IMR-90 (cell line): ENCODE data around the gene SRPK3. TPM values are rescaled to one million over a fixed set of nuclear protein-coding genes. Genes with fewer than 3 reads are reported as not detected.
A peak's percentile ranks its signal among the peaks of the same experiment; 100 is the strongest.

ENCODE experiments used
- ATAC-seq: fragments of 200-7000 bp; cut with Tn5 transposase; 2 replicates; pipeline ENCODE4 v1.9.1; 2020; ENCODE audit warnings: low read depth, mild to moderate bottlenecking, moderate library complexity
- BruUV-seq: library from RNA; stranded (reverse); fragments of 400-500 nt; replicated peaks from 2 replicates; lab custom pipeline; 2021; lab: Mats Ljungman, UMichigan
- CTCF ChIA-PET: fragments of 300-600 bp; formaldehyde crosslinking; extraction: SDS; loops from one replicate; lab custom pipeline; 2021; ENCODE audit warnings: antibody characterized with exemption; lab: Yijun Ruan, JAX
- POLR2A ChIA-PET: fragments of 300-600 bp; sonication (Branson Sonifier 250); formaldehyde crosslinking; loops from one replicate; lab custom pipeline; 2022; ENCODE audit warnings: antibody characterized with exemption; ENCODE audit not compliant: unreplicated experiment; lab: Charles Lee
- DNase-seq: peaks from one replicate; pipeline ENCODE4 v3.0.0; 2013
- H2AFZ ChIP-seq: replicated peaks from 2 replicates; pipeline ENCODE3; 2013; ENCODE audit warnings: low read length, mild to moderate bottlenecking; ENCODE audit not compliant: poor library complexity
- H2AK5ac ChIP-seq: 2 replicates; pipeline ENCODE4 v1.6.1; 2013; ENCODE audit warnings: low read depth, low read length, inconsistent platforms
- H2AK9ac ChIP-seq: replicated peaks from 2 replicates; pipeline ENCODE3; 2013; ENCODE audit warnings: mild to moderate bottlenecking, low read depth, low read length, moderate library complexity; ENCODE audit not compliant: poor library complexity
- H2BK120ac ChIP-seq: 2 replicates; pipeline ENCODE4 v1.6.1; 2013; ENCODE audit warnings: low read depth, low read length, inconsistent platforms
- H2BK15ac ChIP-seq: 3 replicates; pipeline ENCODE4 v1.6.1; 2013; ENCODE audit warnings: low read depth, low read length, inconsistent platforms
- H2BK20ac ChIP-seq: 2 replicates; pipeline ENCODE4 v1.6.1; 2013; ENCODE audit warnings: low read depth, mild to moderate bottlenecking, inconsistent platforms, low read length, moderate library complexity
- H2BK5ac ChIP-seq: 2 replicates; pipeline ENCODE4 v1.6.1; 2013; ENCODE audit warnings: mild to moderate bottlenecking, low read depth, low read length, inconsistent platforms; ENCODE audit not compliant: poor library complexity, severe bottlenecking
- H3K14ac ChIP-seq: replicated peaks from 2 replicates; pipeline ENCODE4 v1.6.1; 2013; ENCODE audit warnings: low read depth, low read length, inconsistent platforms
- H3K18ac ChIP-seq: 2 replicates; pipeline ENCODE4 v1.6.1; 2013; ENCODE audit warnings: low read depth, low read length, control low read depth
- H3K23ac ChIP-seq: 2 replicates; pipeline ENCODE4 v1.6.1; 2013; ENCODE audit warnings: low read depth, low read length, inconsistent platforms
- H3K27ac ChIP-seq: 2 replicates; pipeline ENCODE4 v1.5.1; 2013; ENCODE audit warnings: mild to moderate bottlenecking, control low read depth, low read length; ENCODE audit not compliant: insufficient read depth
- H3K27me3 ChIP-seq: 2 replicates; pipeline ENCODE4 v1.6.1; 2013; ENCODE audit warnings: low read length; ENCODE audit not compliant: control insufficient read depth, insufficient read depth
- H3K36me3 ChIP-seq: 2 replicates; pipeline ENCODE4 v1.6.1; 2013; ENCODE audit warnings: low read length, mixed read lengths; ENCODE audit not compliant: control insufficient read depth, insufficient read depth
- H3K4ac ChIP-seq: 2 replicates; pipeline ENCODE4 v1.6.1; 2013; ENCODE audit warnings: low read depth, low read length, inconsistent platforms
- H3K4me1 ChIP-seq: 2 replicates; pipeline ENCODE4 v1.6.1; 2013; ENCODE audit warnings: low read length, mixed read lengths; ENCODE audit not compliant: control insufficient read depth, insufficient read depth
- H3K4me2 ChIP-seq: 2 replicates; pipeline ENCODE4 v1.6.1; 2013; ENCODE audit warnings: low read depth, mild to moderate bottlenecking, control low read depth, low read length, moderate library complexity
- H3K4me3 ChIP-seq: 2 replicates; pipeline ENCODE4 v1.5.1; 2013; ENCODE audit warnings: low read depth, mild to moderate bottlenecking, control low read depth, low read length, moderate library complexity; ENCODE audit not compliant: insufficient read depth
- H3K56ac ChIP-seq: 2 replicates; pipeline ENCODE4 v1.6.1; 2013; ENCODE audit warnings: low read length, inconsistent platforms; ENCODE audit not compliant: insufficient read depth; ENCODE audit errors: extremely low read depth
- H3K79me1 ChIP-seq, 2 experiments: 2 replicates each; pipeline ENCODE4 v1.6.1; 2013; ENCODE audit warnings: low read length in 2 of 2, inconsistent platforms in 1 of 2, low read depth in 1 of 2
- H3K9ac ChIP-seq: 2 replicates; pipeline ENCODE4 v1.6.1; 2013; ENCODE audit warnings: low read depth, low read length, control low read depth
- H3K9me1 ChIP-seq: 2 replicates; pipeline ENCODE4 v1.6.1; 2013; ENCODE audit warnings: low read length, inconsistent platforms; ENCODE audit not compliant: insufficient read depth
- H3K9me3 ChIP-seq: 2 replicates; pipeline ENCODE4 v1.6.1; 2013; ENCODE audit warnings: low read length; ENCODE audit not compliant: control insufficient read depth, insufficient read depth
- H4K20me1 ChIP-seq: 2 replicates; pipeline ENCODE4 v1.6.1; 2013; ENCODE audit warnings: low read length, inconsistent platforms; ENCODE audit not compliant: insufficient read depth
- H4K5ac ChIP-seq: 2 replicates; pipeline ENCODE4 v1.6.1; 2013; ENCODE audit warnings: mild to moderate bottlenecking, low read depth, low read length, control low read depth
- H4K8ac ChIP-seq, 2 experiments: 2 replicates each; pipeline ENCODE4 v1.6.1; 2013; ENCODE audit warnings: low read depth in 2 of 2, low read length in 2 of 2, control low read depth in 1 of 2, inconsistent platforms in 1 of 2
- H4K91ac ChIP-seq: 2 replicates; pipeline ENCODE4 v1.6.1; 2013; ENCODE audit warnings: low read depth, low read length, inconsistent platforms; ENCODE audit not compliant: insufficient read depth
- FOS ChIP-seq: fragments of 150-350 bp; IDR thresholded peaks from 2 replicates; pipeline ENCODE4 v1.6.1; 2016; ENCODE audit warnings: low read depth, low read length
- RCOR1 ChIP-seq: IDR thresholded peaks from 2 replicates; pipeline ENCODE4 v1.6.1; 2012; ENCODE audit warnings: mild to moderate bottlenecking, low read length, improper control_type of control experiment; ENCODE audit not compliant: insufficient replicate concordance
- WGBS, 2 experiments: methylation state at CpG; one replicate each; pipeline versions ENCODE4 v1.1.5 to v1.1.7; 2013; ENCODE audit warnings: missing lambda C conversion rate in 2 of 2; ENCODE audit not compliant: insufficient read length in 1 of 2; ENCODE audit errors: extremely low coverage in 2 of 2; 5-methylcytosine and 5-hydroxymethylcytosine counted together
- dilution Hi-C: fragments of 300-500 bp; cut with HindIII; formaldehyde crosslinking; loops from one replicate; pipeline ENCODE4 v1.14.3; 2018; ENCODE audit warnings: low sequenced_read_pairs; ENCODE audit not compliant: unreplicated experiment
- in situ Hi-C: fragments of 300-500 bp; cut with MboI; formaldehyde crosslinking; loops from 3 replicates; pipeline ENCODE4 v1.14.3; 2019; ENCODE audit warnings: low sequenced_read_pairs, inconsistent platforms, mixed read lengths
- intact Hi-C: fragments of 100-400 bp; cut with micrococcal nuclease; formaldehyde crosslinking; loops from 2 replicates; pipeline ENCODE4 v1.10.0; 2022
- polyA plus RNA-seq, 3 experiments: library from polyadenylated mRNA; depleted of rRNA; stranded (reverse); fragments of >200 nt; gene quantifications; 2 replicates each; pipeline ENCODE4 v1.2.3, GENCODE V29; 2012; ENCODE audit warnings: low replicate concordance in 1 of 3
- total RNA-seq: library from RNA; depleted of rRNA; stranded (reverse); fragments of >200 nt; gene quantifications from 2 replicates; pipeline ENCODE4 v1.2.3, GENCODE V29; 2012

Gene SRPK3
- total and polyA plus RNA-seq, 2 of the 4 experiments (the other 2 are of a cell fraction), result 0.36 to 0.70 TPM

DNA sequence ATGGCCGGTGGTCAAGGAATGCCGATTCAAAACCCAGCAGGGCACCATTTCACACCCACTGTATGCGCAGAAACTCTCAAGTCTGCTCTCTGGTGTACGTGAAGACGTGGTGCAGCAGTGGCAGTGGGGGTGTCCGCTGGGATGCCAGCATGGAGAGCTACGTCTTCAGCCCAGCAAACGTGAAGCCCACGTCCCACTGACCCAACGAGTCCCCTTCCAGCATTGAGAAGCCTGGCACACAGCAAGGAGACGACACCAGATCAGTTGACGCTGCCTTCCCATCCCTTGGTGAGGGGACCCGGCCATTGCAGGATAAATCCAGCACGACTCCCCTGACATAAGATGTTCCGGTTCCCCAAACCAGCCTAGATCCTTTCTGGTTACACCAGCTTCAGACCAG is 19.0 kb upstream of the SRPK3 start:
- peaks cover 0 to 17% of the 10 kb centered on the region in 2 experiments; a peak in 2 of 4 replicates for H3K79me1 ChIP-seq
- intact Hi-C loops, result no loop called here
- WGBS, 2 experiments, result 75% methylated on average over 8 of the region's 15 CpGs; no CpG with 5 or more reads in 1 of the 2 experiments

More for the DNA sequence above, 19.0 kb upstream of the SRPK3 start:
- no peak overlapping the region for H2AK9ac ChIP-seq
- H3K23ac ChIP-seq, result no peak overlapping the region
- no peak overlapping the region for H4K8ac ChIP-seq
- no peak overlapping the region for H4K91ac ChIP-seq
- H3K9me1 ChIP-seq, result no peaks in the 10 kb centered on the region
- no peaks in the 10 kb centered on the region; the same call in 1 of the 2 replicates for H4K20me1 ChIP-seq
- H3K27me3 ChIP-seq, result no peaks in the 10 kb centered on the region
- no peak overlapping the region for H3K27ac ChIP-seq
- no peaks in the 10 kb centered on the region; the same call in 1 of the 2 replicates for H3K9me3 ChIP-seq
- H3K36me3 ChIP-seq, result no peaks in the 10 kb centered on the region
- H2BK20ac ChIP-seq, result no peak overlapping the region
- DNase-seq (no peak), ATAC-seq (no peak)
- no peak overlapping the region for H3K18ac ChIP-seq
- H3K9ac ChIP-seq, result no peak overlapping the region
- H3K4me2 ChIP-seq, result no peak overlapping the region
- peaks cover 16% of the 10 kb centered on the region for H3K4me1 ChIP-seq
- H3K4ac ChIP-seq, result no peak overlapping the region
- no TSS peak for BruUV-seq
- no peak overlapping the region for H2AK5ac ChIP-seq
- H2BK120ac ChIP-seq, result no peak overlapping the region
- H3K14ac ChIP-seq, result no peak overlapping the region
- no peak overlapping the region for H3K56ac ChIP-seq
- dilution Hi-C loops, result no loop called here
- CTCF ChIA-PET, result no interaction called here
- POLR2A ChIA-PET, result no interaction called here
- H2BK15ac ChIP-seq, result no peak overlapping the region
- H3K4me3 ChIP-seq, result no peak overlapping the region
- in situ Hi-C loops, result loop anchor here (10.0 kb wide), 1 partner anchor 203 kb away; no protein-coding TSS in a partner anchor
- peak overlapping the region; percentile 43 for H2AFZ ChIP-seq
- no peak overlapping the region for H4K5ac ChIP-seq
- no peak for TF ChIP-seq RCOR1
- no peak for TF ChIP-seq FOS
- no peak overlapping the region for H2BK5ac ChIP-seq
